B cell (primary cell): ENCODE data around the gene ABHD6. TPM values are rescaled to one million over a fixed set of nuclear protein-coding genes. Genes with fewer than 3 reads are reported as not detected.
"Not testable (repeated sequence)": the region's sequence is repeated elsewhere in the genome, so short reads cannot be mapped to it uniquely, and the experiment has no call there.

ENCODE experiments used
- ATAC-seq: fragments of 200-7000 bp; cut with Tn5 transposase; one replicate; pipeline ENCODE4 v1.10.0; 2021; ENCODE audit warnings: low read depth, mild to moderate bottlenecking, moderate number of reproducible peaks, moderate library complexity
- CTCF ChIA-PET: fragments of 350-600 bp; sonication (Branson Sonifier 250); formaldehyde crosslinking; loops from one replicate; lab custom pipeline; 2021; ENCODE audit warnings: antibody characterized with exemption, inconsistent platforms; lab: Charles Lee
- POLR2A ChIA-PET: fragments of 350-600 bp; sonication (Branson Sonifier 250); formaldehyde crosslinking; loops from one replicate; lab custom pipeline; 2021; ENCODE audit warnings: antibody characterized with exemption; lab: Charles Lee
- DNase-seq: peaks from one replicate; pipeline ENCODE4 v3.0.0; 2013
- H2AFZ ChIP-seq: 2 replicates; pipeline ENCODE4 v1.6.1; 2012; ENCODE audit warnings: mild to moderate bottlenecking, low read depth, low read length; ENCODE audit not compliant: insufficient read depth, poor library complexity, severe bottlenecking
- H3K27ac ChIP-seq, 2 donors: 1 replicate in 1 of 2; 2 replicates in 1 of 2; pipeline ENCODE4 v1.5.1; 2012 to 2013; ENCODE audit warnings: low read length in 2 of 2, mild to moderate bottlenecking in 2 of 2, moderate library complexity in 1 of 2
- H3K27me3 ChIP-seq, 4 experiments: fragments of 200-600 bp in 1 of 4; sonication (generic) in 1 of 4; replicated peaks in 1 of 4; 1 replicate in 2 of 4; 2 replicates in 2 of 4; pipeline versions ENCODE4 v1.6.1 to v1.7.0; 2013 to 2016; ENCODE audit warnings: low read length in 3 of 4, mild to moderate bottlenecking in 2 of 4, mixed read lengths in 1 of 4, moderate library complexity in 1 of 4; ENCODE audit not compliant: insufficient read depth in 4 of 4, control insufficient read depth in 3 of 4; ENCODE audit errors: control extremely low read depth in 1 of 4
- H3K36me3 ChIP-seq, 2 experiments: replicated peaks in 1 of 2; 1 replicate in 1 of 2; 2 replicates in 1 of 2; pipeline versions ENCODE4 v1.6.1 to v1.7.1; 2013; ENCODE audit warnings: low read length in 1 of 2; ENCODE audit not compliant: insufficient read depth in 2 of 2, control insufficient read depth in 1 of 2; ENCODE audit errors: control extremely low read depth in 1 of 2, extremely low read depth in 1 of 2
- H3K4me1 ChIP-seq, 2 donors: fragments of 200-600 bp in 1 of 2; sonication (generic) in 1 of 2; 1 replicate in 1 of 2; 2 replicates in 1 of 2; pipeline versions ENCODE4 v1.5.1 to v1.6.1; 2013 to 2017; ENCODE audit warnings: low read length in 2 of 2; ENCODE audit not compliant: control insufficient read depth in 2 of 2, insufficient read depth in 2 of 2
- H3K4me2 ChIP-seq: replicated peaks from 2 replicates; pipeline ENCODE3; 2012; ENCODE audit warnings: mild to moderate bottlenecking, low read depth, low read length; ENCODE audit not compliant: poor library complexity, severe bottlenecking
- H3K4me3 ChIP-seq, 5 experiments: fragments of 200-600 bp in 1 of 5; sonication (generic) in 1 of 5; 1 replicate in 3 of 5; 2 replicates in 2 of 5; pipeline versions ENCODE4 v1.5.1 to v1.7.0; 2011 to 2016; ENCODE audit warnings: low read length in 4 of 5, mild to moderate bottlenecking in 4 of 5, low read depth in 2 of 5, control low read depth in 1 of 5, moderate library complexity in 1 of 5; ENCODE audit not compliant: insufficient read depth in 1 of 5; ENCODE audit errors: control extremely low read depth in 1 of 5, extremely low read depth in 1 of 5
- H3K79me2 ChIP-seq: fragments of 200-600 bp; sonication (generic); one replicate; pipeline ENCODE4 v1.6.0; 2016; ENCODE audit warnings: low read length; ENCODE audit not compliant: control insufficient read depth, insufficient read depth
- H3K9ac ChIP-seq: fragments of 200-600 bp; sonication (generic); 2 replicates; pipeline ENCODE4 v1.6.1; 2017; ENCODE audit warnings: mild to moderate bottlenecking, low read length, moderate library complexity
- H3K9me3 ChIP-seq, 3 donors: one replicate each; pipeline versions ENCODE4 v1.6.1 to v1.7.1; 2013; ENCODE audit warnings: low read length in 2 of 3; ENCODE audit not compliant: control insufficient read depth in 2 of 3, insufficient read depth in 1 of 3; ENCODE audit errors: control extremely low read depth in 1 of 3
- H4K20me1 ChIP-seq: 2 replicates; pipeline ENCODE4 v1.6.0; 2012; ENCODE audit warnings: mild to moderate bottlenecking, low read length; ENCODE audit not compliant: insufficient read depth, control insufficient read depth, poor library complexity, severe bottlenecking
- H3K27ac Mint-ChIP-seq: one replicate; pipeline ENCODE4 v1.8.0; 2021; ENCODE audit warnings: mixed read lengths
- H3K27me3 Mint-ChIP-seq: one replicate; pipeline ENCODE4 v1.8.0; 2021; ENCODE audit warnings: mixed read lengths
- H3K4me1 Mint-ChIP-seq: one replicate; pipeline ENCODE4 v1.8.0; 2021; ENCODE audit warnings: mixed read lengths
- H3K4me3 Mint-ChIP-seq: one replicate; pipeline ENCODE4 v1.8.0; 2021; ENCODE audit warnings: mixed read lengths
- H3K9me3 Mint-ChIP-seq: one replicate; pipeline ENCODE4 v1.8.0; 2022; ENCODE audit warnings: mixed read lengths; ENCODE audit not compliant: insufficient read depth
- EZH2 ChIP-seq: IDR thresholded peaks from 2 replicates; pipeline ENCODE4 v1.6.1; 2012; ENCODE audit warnings: borderline replicate concordance, low read depth, mild to moderate bottlenecking, moderate library complexity, low read length; ENCODE audit not compliant: insufficient read depth, poor library complexity, severe bottlenecking
- WGBS: methylation state at CpG from one replicate; pipeline ENCODE4 v1.1.5; 2013; ENCODE audit warnings: missing lambda C conversion rate; ENCODE audit not compliant: insufficient coverage; 5-methylcytosine and 5-hydroxymethylcytosine counted together
- intact Hi-C: fragments of 100-400 bp; cut with micrococcal nuclease; formaldehyde crosslinking; loops from one replicate; pipeline ENCODE4 v1.10.0; 2022
- polyA plus RNA-seq: library from polyadenylated mRNA; depleted of rRNA; stranded (reverse); fragments of >200 nt; gene quantifications from 2 replicates; pipeline ENCODE4 v1.2.3, GENCODE V29; 2012
- total RNA-seq, 2 donors: library from RNA; stranded (reverse); fragments of 120-200 nt in 1 of 2; gene quantifications; 1 replicate in 1 of 2; 2 replicates in 1 of 2; pipeline versions ENCODE4 v1.2.3 to v1.2.4, GENCODE V29; 2013 to 2022
- TF ChIP-seq, protein P1 (sequence below): fragments of 200-600 bp; IDR thresholded peaks from one replicate; pipeline ENCODE4 v1.8.0; 2022; ENCODE audit warnings: antibody characterized with exemption, mild to moderate bottlenecking

ABHD6 gene
- total and polyA plus RNA-seq, 2 donors (not counting 1 experiment from before 2014, with no cell fraction given): 4.5 to 24.2 TPM

DNA sequence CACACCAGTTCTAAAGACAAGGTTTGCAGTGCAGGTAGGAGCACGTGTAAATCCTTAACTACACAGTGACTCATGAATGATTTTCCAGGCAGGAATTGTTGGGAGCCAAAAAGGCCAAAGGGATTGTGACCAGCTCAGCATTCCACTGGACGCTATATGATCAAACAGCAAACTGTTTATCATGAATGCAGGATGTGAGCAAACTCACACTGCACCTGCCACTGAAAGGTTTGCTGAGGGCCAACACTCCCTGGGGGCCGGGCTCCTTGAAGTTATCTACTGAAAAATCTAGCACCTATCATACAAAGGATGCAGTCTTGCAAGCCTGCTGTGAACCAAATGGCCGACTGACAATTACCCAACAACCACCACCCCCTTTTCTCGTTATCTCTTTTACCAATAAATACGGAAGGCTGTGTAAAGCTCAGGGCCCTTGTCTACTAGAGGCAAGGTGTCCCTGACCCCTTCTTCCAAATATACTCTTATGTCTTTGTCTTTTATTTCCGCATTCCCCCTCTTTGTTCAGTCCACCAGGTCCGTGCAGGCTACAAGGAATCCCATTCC, 15.3 kb upstream of the ABHD6 start:
- peaks cover 15% of the 10 kb centered on the region for H3K4me1 Mint-ChIP-seq
- no peak overlapping the region for H3K4me3 Mint-ChIP-seq
- H3K4me2 ChIP-seq: no peak overlapping the region
- H3K9me3 Mint-ChIP-seq: no peaks in the 10 kb centered on the region
- DNase-seq (no peak), ATAC-seq (no peak)
- H3K4me3 ChIP-seq: no peak overlapping the region
- H3K27me3 ChIP-seq: no peaks in the 10 kb centered on the region
- H3K4me1 ChIP-seq: peaks cover 12 to 18% of the 10 kb centered on the region in 2 donors
- H3K27ac ChIP-seq: no peak overlapping the region
- H3K27ac Mint-ChIP-seq: no peak overlapping the region
- no peaks in the 10 kb centered on the region for H4K20me1 ChIP-seq
- H3K36me3 ChIP-seq: no peaks in the 10 kb centered on the region
- WGBS: 92% methylated on average over 8 of the region's 8 CpGs
- H2AFZ ChIP-seq: no peak overlapping the region
- intact Hi-C loops: no loop called here
- H3K79me2 ChIP-seq: no peaks in the 10 kb centered on the region
- ChIA-PET CTCF (interaction anchor here (1.0 to 4.8 kb wide), 4 partner anchors 34 to 45 kb away, joined by 3 to 24 read pairs (median 4); no protein-coding TSS in a partner anchor), POLR2A (interaction anchor here (1.2 kb wide), 1 partner anchor 25 kb away, joined by 3 read pairs; no protein-coding TSS in a partner anchor)
- H3K27me3 Mint-ChIP-seq: no peaks in the 10 kb centered on the region
- H3K9me3 ChIP-seq: no peaks in the 10 kb centered on the region
- H3K9ac ChIP-seq: no peak overlapping the region
- TF ChIP-seq, protein P1, sequence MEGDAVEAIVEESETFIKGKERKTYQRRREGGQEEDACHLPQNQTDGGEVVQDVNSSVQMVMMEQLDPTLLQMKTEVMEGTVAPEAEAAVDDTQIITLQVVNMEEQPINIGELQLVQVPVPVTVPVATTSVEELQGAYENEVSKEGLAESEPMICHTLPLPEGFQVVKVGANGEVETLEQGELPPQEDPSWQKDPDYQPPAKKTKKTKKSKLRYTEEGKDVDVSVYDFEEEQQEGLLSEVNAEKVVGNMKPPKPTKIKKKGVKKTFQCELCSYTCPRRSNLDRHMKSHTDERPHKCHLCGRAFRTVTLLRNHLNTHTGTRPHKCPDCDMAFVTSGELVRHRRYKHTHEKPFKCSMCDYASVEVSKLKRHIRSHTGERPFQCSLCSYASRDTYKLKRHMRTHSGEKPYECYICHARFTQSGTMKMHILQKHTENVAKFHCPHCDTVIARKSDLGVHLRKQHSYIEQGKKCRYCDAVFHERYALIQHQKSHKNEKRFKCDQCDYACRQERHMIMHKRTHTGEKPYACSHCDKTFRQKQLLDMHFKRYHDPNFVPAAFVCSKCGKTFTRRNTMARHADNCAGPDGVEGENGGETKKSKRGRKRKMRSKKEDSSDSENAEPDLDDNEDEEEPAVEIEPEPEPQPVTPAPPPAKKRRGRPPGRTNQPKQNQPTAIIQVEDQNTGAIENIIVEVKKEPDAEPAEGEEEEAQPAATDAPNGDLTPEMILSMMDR: no peak
- TF ChIP-seq EZH2: no peak

DNA sequence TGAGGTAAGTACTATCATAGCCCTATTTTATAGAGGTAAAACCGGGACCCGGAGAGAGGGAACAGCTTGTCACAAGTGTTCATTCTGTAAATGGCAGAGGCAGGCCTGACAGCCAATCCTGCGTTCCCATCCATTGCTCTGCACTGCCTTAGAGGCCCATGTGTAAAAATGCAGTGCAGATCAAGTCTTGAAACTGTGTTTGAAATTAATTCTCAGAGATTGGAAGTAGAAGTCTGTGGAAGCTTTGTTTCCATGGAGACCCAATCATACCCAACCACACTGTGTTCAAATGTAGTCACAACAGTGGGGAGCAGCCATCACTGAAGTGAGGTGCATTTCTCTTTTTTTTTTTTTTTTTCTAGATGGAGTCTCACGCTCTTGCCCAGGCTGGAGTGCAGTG, 13.7 kb upstream of the ABHD6 start:
- ChIA-PET CTCF (interaction anchor here (1.0 to 4.8 kb wide), 6 partner anchors 9 to 83 kb away, joined by 3 to 24 read pairs (median 6); partner anchors contain the start of genes ABHD6, HTD2 and RPP14), POLR2A (interaction anchor here (1.6 kb wide), 1 partner anchor 27 kb away, joined by 3 read pairs; no protein-coding TSS in a partner anchor)
- ATAC-seq (no peak), DNase-seq (no peak)
- Histone ChIP-seq H3K4me3 (no peak overlapping the region), H4K20me1 (no peaks in the 10 kb centered on the region), H3K79me2 (no peaks in the 10 kb centered on the region), H3K4me2 (no peak overlapping the region), H3K36me3 (no peaks in the 10 kb centered on the region), H2AFZ (no peak overlapping the region), H3K27ac (no peak overlapping the region), H3K4me1 (peaks cover 2 to 3% of the 10 kb centered on the region in 2 donors), H3K27me3 (no peaks in the 10 kb centered on the region), H3K9me3 (no peaks in the 10 kb centered on the region), H3K9ac (no peak overlapping the region)
- Mint-ChIP-seq H3K27me3 (no peaks in the 10 kb centered on the region), H3K4me1 (peaks cover 4% of the 10 kb centered on the region), H3K27ac (no peak overlapping the region), H3K9me3 (no peaks in the 10 kb centered on the region), H3K4me3 (no peak overlapping the region)
- TF ChIP-seq EZH2: no peak
- TF ChIP-seq, protein P1: no peak
- 100% methylated on average over 2 of the region's 4 CpGs for WGBS
- intact Hi-C loops: no loop called here

DNA sequence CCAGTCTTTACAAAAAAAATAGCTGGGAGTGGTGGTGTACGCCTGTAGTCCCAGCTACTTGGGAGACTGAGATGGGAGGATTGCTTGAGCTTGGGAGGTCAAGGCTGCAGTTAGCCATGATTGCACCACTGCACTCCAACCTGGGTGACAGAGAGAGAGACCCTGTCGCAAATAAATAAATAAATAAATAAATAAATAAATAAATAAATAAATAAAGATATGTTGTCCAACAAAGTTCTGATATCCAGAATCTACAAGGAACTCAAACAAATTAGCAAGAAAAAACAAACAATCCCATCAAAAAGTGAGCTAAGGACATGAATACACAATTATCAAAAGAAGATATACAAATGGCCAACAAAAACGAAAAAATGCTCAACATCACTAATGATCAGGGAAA, 9.7 kb upstream of the ABHD6 start:
- POLR2A ChIA-PET: interaction anchor here (0.7 kb wide), 1 partner anchor 28 kb away, joined by 5 read pairs; no protein-coding TSS in a partner anchor
- H3K27me3 ChIP-seq, intact Hi-C loops, H3K4me2 ChIP-seq, H3K27me3 Mint-ChIP-seq, H3K27ac ChIP-seq, H3K4me3 ChIP-seq, H3K36me3 ChIP-seq, H3K9me3 Mint-ChIP-seq, H3K9ac ChIP-seq, H4K20me1 ChIP-seq, H3K4me3 Mint-ChIP-seq, H2AFZ ChIP-seq, H3K9me3 ChIP-seq, H3K79me2 ChIP-seq, H3K27ac Mint-ChIP-seq, DNase-seq, ATAC-seq: not testable (repeated sequence)
- peaks cover 21% of the 10 kb centered on the region for H3K4me1 Mint-ChIP-seq
- peaks cover 19 to 22% of the 10 kb centered on the region in 2 donors for H3K4me1 ChIP-seq
- no CpG with 5 or more reads among the region's 3 CpGs for WGBS
- CTCF ChIA-PET: interaction anchor here (0.6 to 1.8 kb wide), 6 partner anchors 11 to 294 kb away, joined by 3 to 12 read pairs (median 4); partner anchors contain the start of genes HTD2 and RPP14
